Right lobe of liver (tissue), 6 donors: ENCODE measurements around the gene STK40. TPM values are rescaled to one million over a fixed set of nuclear protein-coding genes. Genes with fewer than 3 reads are reported as not detected.

Source experiments
- ATAC-seq, 4 donors: fragments of 200-7000 bp; cut with Tn5 transposase; one replicate each; pipeline ENCODE4 v1.9.1; 2020; ENCODE audit warnings: mild to moderate bottlenecking in 4 of 4, moderate library complexity in 4 of 4
- DNase-seq, 3 donors: peaks; one replicate each; pipeline ENCODE4 v3.0.0-alpha.2; 2020
- H3K27ac ChIP-seq, 3 donors: fragments of 200-600 bp; one replicate each; pipeline ENCODE4 v1.8.0; 2022
- H3K27me3 ChIP-seq, 2 donors: fragments of 200-600 bp; one replicate each; pipeline ENCODE4 v1.8.0; 2022
- H3K36me3 ChIP-seq, 4 donors: fragments of 200-600 bp; sonication (generic) in 1 of 4; one replicate each; pipeline versions ENCODE4 v1.5.1 to v1.8.0; 2017 to 2022; ENCODE audit warnings: control low read depth in 1 of 4
- H3K4me1 ChIP-seq, 4 donors: fragments of 200-600 bp; sonication (generic) in 1 of 4; one replicate each; pipeline versions ENCODE4 v1.5.1 to v1.8.0; 2017 to 2022; ENCODE audit warnings: control low read depth in 1 of 4
- H3K4me3 ChIP-seq, 3 donors: fragments of 200-600 bp; one replicate each; pipeline ENCODE4 v1.8.0; 2022
- H3K9me3 ChIP-seq, 4 donors: fragments of 200-600 bp; sonication (generic) in 1 of 4; one replicate each; pipeline versions ENCODE4 v1.5.1 to v1.8.0; 2017 to 2022; ENCODE audit warnings: control low read depth in 1 of 4
- POLR2A ChIP-seq: fragments of 450-650 bp; IDR thresholded peaks from one replicate; pipeline ENCODE4 v1.6.1; 2017; ENCODE audit warnings: antibody characterized with exemption, mild to moderate bottlenecking
- WGBS: methylation state at CpG from one replicate; pipeline ENCODE4 v1.1.6; 2018; ENCODE audit warnings: low coverage, low lambda C conversion rate; ENCODE audit not compliant: insufficient coverage; ENCODE audit errors: missing lambda C conversion rate; 5-methylcytosine and 5-hydroxymethylcytosine counted together
- intact Hi-C, 2 donors: fragments of 100-400 bp; cut with DNase I; formaldehyde crosslinking; loops; one replicate each; pipeline versions ENCODE4 v1.11.2 to v1.14.1; 2022
- total RNA-seq, 6 experiments: library from RNA; depleted of rRNA in 2 of 6; stranded (reverse); fragments of >200 nt in 2 of 6; fragmentation: NEBNext Ultra II Directional in 3 of 6; extraction: Animal tissue kit (Norgen Biotek cat#: 25700) in 3 of 6; gene quantifications; one replicate each; pipeline versions ENCODE4 v1.1.0 to v1.2.4, GENCODE V29; 2016 to 2023
- TF ChIP-seq, protein P1 (sequence below), 4 donors: fragments of 200-600 bp in 3 of 4; fragments of 450-650 bp in 1 of 4; IDR thresholded peaks; one replicate each; pipeline versions ENCODE4 v1.5.1 to v1.8.0; 2016 to 2022; ENCODE audit warnings: antibody characterized with exemption in 4 of 4, mild to moderate bottlenecking in 2 of 4
- donor health status: DM: no; HTN: yes; CAD: no.
- donor health status: DM: no; HTN: no; CAD: no.
- donor health status: DM: no; HTN: no; CAD: no.
- donor health status: DM: no; HTN: yes; CAD: no.
- donor health status: DM: no; HTN: yes; CAD: no.

The STK40 gene
- total RNA-seq, 6 experiments from 2014 or later = 22.7 to 45.5 (median 29.0) TPM

DNA sequence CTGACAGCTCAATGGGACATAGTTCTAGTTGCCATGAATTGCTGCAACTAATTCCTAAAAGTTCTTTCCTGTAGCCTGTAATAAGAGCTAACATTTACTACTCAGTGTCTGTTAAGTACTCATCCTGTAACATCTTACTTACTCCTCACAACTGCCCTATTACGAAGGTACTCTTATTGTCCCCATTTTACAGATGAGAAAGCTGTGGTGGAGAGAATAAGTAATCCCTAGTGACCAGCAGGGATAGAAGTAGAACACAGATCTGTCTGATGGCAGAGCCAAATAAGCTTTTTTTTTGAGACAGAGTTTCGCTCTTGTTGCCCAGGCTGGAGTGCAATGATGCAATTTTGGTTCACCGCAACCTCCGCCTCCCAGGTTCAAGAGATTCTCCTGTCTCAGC lies 3.1 kb downstream of the STK40 start:
- Histone ChIP-seq H3K4me1 (peaks cover 0 to 84% (median 28%) of the 10 kb centered on the region in 4 donors), H3K36me3 (no peaks in the 10 kb centered on the region), H3K9me3 (no peaks in the 10 kb centered on the region), H3K27me3 (no peaks in the 10 kb centered on the region), H3K27ac (peak overlapping the region in 1 of 3 donors; percentile 97), H3K4me3 (no peak overlapping the region)
- 95% methylated on average over 3 of the region's 4 CpGs for WGBS
- intact Hi-C loops = no loop called here
- DNase-seq (no peak), ATAC-seq (no peak)
- TF ChIP-seq, protein P1, sequence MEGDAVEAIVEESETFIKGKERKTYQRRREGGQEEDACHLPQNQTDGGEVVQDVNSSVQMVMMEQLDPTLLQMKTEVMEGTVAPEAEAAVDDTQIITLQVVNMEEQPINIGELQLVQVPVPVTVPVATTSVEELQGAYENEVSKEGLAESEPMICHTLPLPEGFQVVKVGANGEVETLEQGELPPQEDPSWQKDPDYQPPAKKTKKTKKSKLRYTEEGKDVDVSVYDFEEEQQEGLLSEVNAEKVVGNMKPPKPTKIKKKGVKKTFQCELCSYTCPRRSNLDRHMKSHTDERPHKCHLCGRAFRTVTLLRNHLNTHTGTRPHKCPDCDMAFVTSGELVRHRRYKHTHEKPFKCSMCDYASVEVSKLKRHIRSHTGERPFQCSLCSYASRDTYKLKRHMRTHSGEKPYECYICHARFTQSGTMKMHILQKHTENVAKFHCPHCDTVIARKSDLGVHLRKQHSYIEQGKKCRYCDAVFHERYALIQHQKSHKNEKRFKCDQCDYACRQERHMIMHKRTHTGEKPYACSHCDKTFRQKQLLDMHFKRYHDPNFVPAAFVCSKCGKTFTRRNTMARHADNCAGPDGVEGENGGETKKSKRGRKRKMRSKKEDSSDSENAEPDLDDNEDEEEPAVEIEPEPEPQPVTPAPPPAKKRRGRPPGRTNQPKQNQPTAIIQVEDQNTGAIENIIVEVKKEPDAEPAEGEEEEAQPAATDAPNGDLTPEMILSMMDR (IDR thresholded peaks at IDR 0.05) = no peak
- TF ChIP-seq POLR2A = no peak

DNA sequence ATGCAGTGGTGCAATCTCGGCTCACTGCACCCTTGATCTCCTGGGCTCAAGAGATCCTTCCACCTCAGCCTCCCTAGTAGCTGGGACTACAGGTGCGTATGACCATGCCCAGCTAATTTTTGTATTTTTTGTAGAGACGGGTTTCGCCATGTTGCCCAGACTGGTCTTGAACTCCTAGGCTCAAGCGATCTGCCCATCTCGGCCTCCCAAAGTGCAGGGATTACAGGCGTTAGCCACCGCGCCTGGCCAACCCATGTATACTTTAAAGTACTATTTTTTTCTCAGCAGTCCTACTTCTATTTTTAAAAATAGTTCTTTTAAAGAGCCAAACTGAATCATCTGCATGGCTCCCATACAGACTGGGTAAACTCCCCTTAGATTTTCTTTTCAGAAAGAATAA lies 3.5 kb downstream of the STK40 start:
- H3K9me3 ChIP-seq = no peaks in the 10 kb centered on the region
- TF ChIP-seq, protein P1 (IDR thresholded peaks at IDR 0.05) = no peak
- no peak for TF ChIP-seq POLR2A
- intact Hi-C loops = no loop called here
- H3K27ac ChIP-seq = peak overlapping the region in 1 of 3 donors; percentile 97
- no peak for DNase-seq
- H3K4me3 ChIP-seq = no peak overlapping the region
- no peak for ATAC-seq
- peaks cover 0 to 83% (median 28%) of the 10 kb centered on the region in 4 donors for H3K4me1 ChIP-seq
- no peaks in the 10 kb centered on the region for H3K27me3 ChIP-seq
- 87% methylated on average over 9 of the region's 9 CpGs for WGBS
- H3K36me3 ChIP-seq = no peaks in the 10 kb centered on the region

DNA sequence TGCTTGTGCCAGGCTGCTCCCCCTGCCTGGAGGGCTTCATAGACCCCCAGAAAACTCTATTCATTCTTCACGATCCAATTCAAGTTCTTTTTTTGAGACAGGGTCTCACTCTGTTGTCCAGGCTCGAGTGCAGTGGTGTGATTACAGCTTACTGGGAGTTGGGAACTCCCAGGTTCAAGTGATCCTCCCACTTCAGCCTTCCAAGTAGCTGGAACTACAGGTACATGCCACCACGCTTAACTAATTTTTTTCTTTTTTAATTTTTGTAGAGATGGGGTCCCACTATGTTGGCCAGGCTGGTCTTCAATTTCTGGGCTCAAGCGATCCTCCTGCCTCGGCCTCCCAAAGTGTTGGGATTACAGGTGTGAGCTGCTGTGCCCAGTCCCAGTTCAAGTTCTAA lies 4.3 kb downstream of the STK40 start:
- H3K4me1 ChIP-seq = peaks cover 0 to 79% (median 24%) of the 10 kb centered on the region in 4 donors

DNA sequence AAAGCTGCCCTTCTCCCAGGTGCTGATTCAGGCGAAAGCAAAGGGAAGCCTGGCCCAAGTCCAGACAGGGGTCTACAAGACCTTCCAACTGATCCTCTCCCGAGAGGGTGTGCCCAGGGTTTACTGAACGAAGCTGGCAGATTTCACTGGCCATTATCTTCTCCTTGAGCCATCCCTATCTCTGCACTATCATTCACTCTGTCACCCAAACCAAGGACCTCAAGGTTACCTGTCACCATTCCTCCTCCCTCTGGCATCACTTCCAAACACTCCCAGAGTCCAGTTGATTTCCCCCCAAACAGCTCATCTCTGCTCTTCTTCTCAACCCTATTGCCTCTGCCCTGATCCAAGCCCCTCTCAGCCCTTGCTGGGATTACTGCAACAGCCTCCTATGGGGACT lies 4.9 kb downstream of the STK40 start:
- 62% methylated on average over 2 of the region's 3 CpGs for WGBS

More for the DNA sequence above, 4.3 kb downstream of the STK40 start:
- H3K36me3 ChIP-seq = no peaks in the 10 kb centered on the region
- no peak for TF ChIP-seq POLR2A
- TF ChIP-seq, protein P1 (IDR thresholded peaks at IDR 0.05) = no peak
- intact Hi-C loops = no loop called here
- no peak overlapping the region for H3K4me3 ChIP-seq
- H3K27ac ChIP-seq = peak overlapping the region in 1 of 3 donors; percentile 95
- DNase-seq (peak in 1 of 3 donors; percentile 5), ATAC-seq (no peak)
- WGBS = 100% methylated on average over 4 of the region's 5 CpGs
- no peaks in the 10 kb centered on the region for H3K27me3 ChIP-seq
- no peaks in the 10 kb centered on the region for H3K9me3 ChIP-seq

More for the DNA sequence above, 4.9 kb downstream of the STK40 start:
- Histone ChIP-seq H3K4me3 (no peak overlapping the region), H3K4me1 (peaks cover 0 to 84% (median 23%) of the 10 kb centered on the region in 4 donors), H3K36me3 (no peaks in the 10 kb centered on the region), H3K27ac (peak overlapping the region in 2 of 3 donors; percentile 90 to 95), H3K9me3 (no peaks in the 10 kb centered on the region), H3K27me3 (no peaks in the 10 kb centered on the region)
- ATAC-seq (no peak), DNase-seq (no peak)
- intact Hi-C loops = no loop called here
- TF ChIP-seq, protein P1 (IDR thresholded peaks at IDR 0.05) = no peak
- TF ChIP-seq POLR2A = no peak
